ENCODE measurements around the gene CLCA1.

The CLCA1 gene

DNA sequence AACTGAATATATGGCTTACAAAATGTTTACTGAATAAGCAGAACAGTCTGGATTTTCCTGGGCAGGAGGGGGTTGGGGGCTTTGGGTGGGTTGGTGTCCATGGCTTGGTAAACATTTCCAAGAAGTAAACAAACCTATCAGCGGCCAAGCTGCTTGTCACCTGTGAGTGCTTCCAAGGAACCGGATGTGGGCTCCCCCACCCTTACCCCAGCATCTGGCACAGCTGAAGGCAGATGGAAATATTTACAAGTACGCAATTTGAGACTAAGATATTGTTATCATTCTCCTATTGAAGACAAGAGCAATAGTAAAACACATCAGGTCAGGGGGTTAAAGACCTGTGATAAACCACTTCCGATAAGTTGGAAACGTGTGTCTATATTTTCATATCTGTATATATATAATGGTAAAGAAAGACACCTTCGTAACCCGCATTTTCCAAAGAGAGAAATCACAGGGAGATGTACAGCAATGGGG lies at the start of gene CLCA1:
CLCA1 (plus strand) TSS at position 427 of the 477 bp plus-strand sequence; CDS start at position 472, 45 bp downstream.
- DNase-seq = peak; percentile 14

DNA sequence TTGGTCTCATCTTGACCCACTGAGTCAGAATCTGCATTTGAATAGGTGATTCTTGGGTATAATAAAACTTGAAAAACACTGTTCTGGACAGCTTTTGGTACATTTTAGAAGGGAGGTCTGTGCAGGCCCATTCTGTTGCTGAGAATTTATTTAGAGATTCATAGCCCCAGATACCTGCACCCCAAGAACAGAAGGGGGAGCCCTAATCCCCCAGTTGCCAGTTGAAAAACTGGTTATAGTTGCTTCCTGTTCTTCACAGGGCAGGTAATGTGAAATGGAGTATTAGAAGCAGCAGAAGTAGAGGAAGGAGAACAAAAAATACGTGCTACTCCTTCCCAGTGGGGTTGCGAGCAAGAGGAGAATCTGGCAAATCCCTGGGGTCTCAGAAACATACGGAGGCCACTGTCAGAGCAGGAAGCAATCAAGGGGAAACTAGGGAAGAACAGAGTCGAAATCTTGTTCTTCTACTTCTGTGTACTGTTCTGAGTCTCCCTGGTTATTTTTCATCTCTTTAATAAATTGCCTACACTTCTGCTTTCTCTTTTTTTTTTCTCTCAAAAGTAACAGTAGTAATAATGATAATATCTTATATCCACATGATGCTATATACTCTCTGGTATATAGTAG lies 49.3 kb upstream of the CLCA1 start:
- no peak for DNase-seq

- no peak for DNase-seq
Observed at GRCh38 chr1:86421601-86422280, 47.0 kb upstream of the CLCA1 start.

- no peak for DNase-seq
Observed at GRCh38 chr1:86423473-86423872, 45.3 kb upstream of the CLCA1 start.

GRCh38 chr1:86423873-86424272 lies 44.9 kb upstream of the CLCA1 start, which contains the start of gene CLCA2:
CLCA2 (plus strand) TSS chr1:86424171; CDS start chr1:86424248, 77 bp downstream.
- DNase-seq = no peak

GRCh38 chr1:86429122-86429725 lies 39.5 kb upstream of the CLCA1 start:
- DNase-seq = no peak

- DNase-seq = no peak
Observed at GRCh38 chr1:86429835-86430234, 38.9 kb upstream of the CLCA1 start.

- DNase-seq = no peak
Observed at GRCh38 chr1:86430376-86430775, 38.4 kb upstream of the CLCA1 start.

DNA sequence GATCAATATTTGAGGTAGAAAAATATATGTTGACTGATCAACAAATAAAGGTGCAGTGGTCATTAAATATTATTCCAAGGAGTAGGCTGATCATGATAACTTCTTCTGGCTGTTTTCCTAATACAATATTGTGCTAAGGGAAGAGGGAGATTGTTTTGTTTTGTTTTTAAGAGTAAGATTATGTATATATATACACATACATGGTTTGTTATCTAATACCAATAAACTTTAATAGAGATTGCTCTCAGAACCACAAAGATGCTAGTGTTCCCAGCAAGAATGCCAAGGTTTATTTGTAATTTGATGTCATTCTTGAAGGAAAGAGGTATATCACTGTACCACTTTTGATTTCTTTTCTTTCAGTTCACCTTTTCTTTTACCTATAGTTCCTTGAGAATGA lies 34.7 kb upstream of the CLCA1 start:
- DNase-seq = no peak

- peak; percentile 36 for DNase-seq
Observed at GRCh38 chr1:86435327-86435726, 33.4 kb upstream of the CLCA1 start.

GRCh38 chr1:86436041-86436440 lies 32.7 kb upstream of the CLCA1 start:
- DNase-seq = no peak

- DNase-seq = no peak
Observed at GRCh38 chr1:86441581-86441980, 27.1 kb upstream of the CLCA1 start.

GRCh38 chr1:86441997-86442396 lies 26.7 kb upstream of the CLCA1 start:
- no peak for DNase-seq

DNA sequence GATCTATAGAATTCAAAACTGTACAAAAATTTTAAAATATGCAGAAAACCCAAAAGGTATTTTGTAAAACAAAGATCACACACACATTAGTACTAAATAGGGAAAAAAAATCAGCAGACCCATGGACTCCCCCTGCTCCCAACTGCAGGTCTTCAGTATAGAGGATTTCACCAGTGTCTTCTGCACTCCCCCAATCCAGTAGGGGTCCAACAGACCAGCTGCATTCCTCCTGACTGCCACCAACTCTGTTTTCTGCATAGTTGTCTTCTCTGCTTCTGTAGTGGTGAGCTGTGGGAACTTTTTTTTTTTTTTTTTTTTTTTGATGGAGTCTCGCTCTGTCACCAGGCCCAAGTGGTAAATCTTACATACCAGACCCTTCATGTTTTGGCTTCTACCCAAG lies 22.8 kb upstream of the CLCA1 start:
- no peak for DNase-seq

GRCh38 chr1:86447198-86447790 lies 21.4 kb upstream of the CLCA1 start:
- DNase-seq = no peak

DNA sequence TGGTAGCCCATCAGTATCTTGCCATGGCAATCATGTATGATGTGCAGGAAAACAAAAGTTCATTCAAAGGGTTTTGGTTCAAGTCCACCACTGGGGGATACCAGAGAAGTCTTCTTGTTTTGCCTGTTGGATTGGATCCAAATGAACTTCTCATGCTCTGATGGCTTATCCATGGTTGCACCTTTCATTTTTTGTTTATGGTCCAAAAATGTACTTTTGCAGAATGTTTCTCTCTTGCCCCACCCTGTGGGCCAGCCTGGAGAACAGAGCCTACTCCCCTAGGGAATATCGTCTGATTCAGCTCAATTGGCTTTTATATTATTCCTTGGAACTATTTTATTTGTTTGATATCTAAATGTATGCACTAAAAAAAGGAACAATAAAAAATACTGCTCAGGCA lies 20.1 kb upstream of the CLCA1 start:
- DNase-seq = no peak

- no peak for DNase-seq
Observed at GRCh38 chr1:86449103-86449502, 19.6 kb upstream of the CLCA1 start.

GRCh38 chr1:86450847-86451246 lies 17.9 kb upstream of the CLCA1 start:
- DNase-seq = no peak

DNA sequence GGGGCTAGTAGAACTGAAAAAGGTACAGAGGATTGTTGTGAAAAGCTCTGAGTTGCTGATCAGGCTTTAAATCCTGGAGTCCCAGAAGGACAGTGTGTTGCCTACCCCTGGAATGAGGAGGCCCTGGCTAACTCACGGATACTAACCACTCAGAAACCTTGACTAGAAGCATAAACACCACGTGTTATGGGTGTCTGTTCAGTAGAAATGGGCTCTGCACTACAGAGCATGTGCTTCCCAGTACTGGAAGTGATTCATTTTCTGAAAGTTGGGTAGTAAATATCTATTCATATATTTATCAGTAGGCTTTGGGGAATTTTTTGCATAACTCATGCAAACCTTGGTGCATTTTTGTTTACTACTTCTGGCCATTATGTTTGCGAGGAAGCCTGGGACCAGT lies 15.1 kb upstream of the CLCA1 start:
- DNase-seq = no peak

DNA sequence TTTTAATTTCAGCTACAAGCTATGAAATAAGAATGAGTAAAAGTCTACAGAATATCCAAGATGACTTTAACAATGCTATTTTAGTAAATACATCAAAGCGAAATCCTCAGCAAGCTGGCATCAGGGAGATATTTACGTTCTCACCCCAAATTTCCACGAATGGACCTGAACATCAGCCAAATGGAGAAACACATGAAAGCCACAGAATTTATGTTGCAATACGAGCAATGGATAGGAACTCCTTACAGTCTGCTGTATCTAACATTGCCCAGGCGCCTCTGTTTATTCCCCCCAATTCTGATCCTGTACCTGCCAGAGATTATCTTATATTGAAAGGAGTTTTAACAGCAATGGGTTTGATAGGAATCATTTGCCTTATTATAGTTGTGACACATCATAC lies 13.7 kb upstream of the CLCA1 start:
- no peak for DNase-seq

- DNase-seq = no peak
Observed at GRCh38 chr1:86460998-86461397, 7.7 kb upstream of the CLCA1 start.

GRCh38 chr1:86461482-86461881 lies 7.2 kb upstream of the CLCA1 start:
- no peak for DNase-seq

DNA sequence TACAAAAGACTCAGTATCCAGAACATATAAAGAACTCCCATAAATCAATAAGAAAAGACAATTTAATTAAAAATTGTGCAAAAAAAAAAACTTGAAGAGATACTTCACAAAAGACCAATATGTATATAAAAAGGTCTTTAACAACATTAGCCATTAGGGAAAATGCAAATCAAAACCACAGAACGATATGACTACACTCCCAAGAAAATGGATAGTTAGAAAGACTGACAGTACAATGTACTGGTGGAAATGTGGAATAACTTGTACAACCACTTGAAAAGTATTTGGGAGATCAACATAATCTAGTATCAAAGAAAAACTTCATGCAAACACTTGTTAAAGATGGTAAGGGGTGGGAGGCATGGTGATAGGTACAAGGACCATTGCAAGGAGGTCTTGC lies 3.9 kb upstream of the CLCA1 start:
- no peak for DNase-seq

Measured in NCI-H82 (cell line).